ENCODE data around the gene SYNDIG1. TPM values are rescaled to one million over a fixed set of nuclear protein-coding genes. Genes with fewer than 3 reads are reported as not detected.

Gene SYNDIG1
- total RNA-seq, 4 donors from 2014 or later = 0.27 to 0.32 TPM; not detected in 2

DNA sequence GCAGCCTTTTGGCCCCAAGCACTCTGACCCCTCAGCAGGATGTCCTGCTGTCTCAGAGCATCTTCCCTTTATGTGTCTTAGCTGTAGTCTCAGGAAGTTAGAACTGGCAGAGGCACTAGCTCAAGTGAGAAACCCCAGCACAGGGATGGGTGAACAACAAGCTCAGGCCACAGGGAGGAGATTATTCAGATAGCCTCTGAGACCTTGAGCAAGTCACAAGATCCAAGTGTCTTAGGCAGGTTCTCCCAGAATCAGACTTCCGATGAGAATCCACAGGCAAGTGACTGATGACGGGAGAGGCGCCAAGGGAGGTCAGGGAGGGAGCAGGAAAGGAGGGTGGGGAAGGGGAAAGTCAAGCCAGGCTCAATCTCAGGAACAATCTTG is 13.0 kb upstream of the SYNDIG1 start:
- TF ChIP-seq, protein P1, sequence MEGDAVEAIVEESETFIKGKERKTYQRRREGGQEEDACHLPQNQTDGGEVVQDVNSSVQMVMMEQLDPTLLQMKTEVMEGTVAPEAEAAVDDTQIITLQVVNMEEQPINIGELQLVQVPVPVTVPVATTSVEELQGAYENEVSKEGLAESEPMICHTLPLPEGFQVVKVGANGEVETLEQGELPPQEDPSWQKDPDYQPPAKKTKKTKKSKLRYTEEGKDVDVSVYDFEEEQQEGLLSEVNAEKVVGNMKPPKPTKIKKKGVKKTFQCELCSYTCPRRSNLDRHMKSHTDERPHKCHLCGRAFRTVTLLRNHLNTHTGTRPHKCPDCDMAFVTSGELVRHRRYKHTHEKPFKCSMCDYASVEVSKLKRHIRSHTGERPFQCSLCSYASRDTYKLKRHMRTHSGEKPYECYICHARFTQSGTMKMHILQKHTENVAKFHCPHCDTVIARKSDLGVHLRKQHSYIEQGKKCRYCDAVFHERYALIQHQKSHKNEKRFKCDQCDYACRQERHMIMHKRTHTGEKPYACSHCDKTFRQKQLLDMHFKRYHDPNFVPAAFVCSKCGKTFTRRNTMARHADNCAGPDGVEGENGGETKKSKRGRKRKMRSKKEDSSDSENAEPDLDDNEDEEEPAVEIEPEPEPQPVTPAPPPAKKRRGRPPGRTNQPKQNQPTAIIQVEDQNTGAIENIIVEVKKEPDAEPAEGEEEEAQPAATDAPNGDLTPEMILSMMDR (IDR thresholded peaks at IDR 0.05) = no peak
- TF ChIP-seq EP300 (IDR thresholded peaks at IDR 0.05; ENCODE audit: low read depth) = no peak
- no peak for TF ChIP-seq POLR2AphosphoS5 (IDR thresholded peaks at IDR 0.05)
- no peak for TF ChIP-seq POLR2A (IDR thresholded peaks at IDR 0.05)
- Histone ChIP-seq H3K36me3 (no peaks in the 10 kb centered on the region), H3K27ac (no peak overlapping the region), H3K4me1 (no peaks in the 10 kb centered on the region), H3K9me3 (no peaks in the 10 kb centered on the region), H3K27me3 (peaks cover 22% of the 10 kb centered on the region), H3K4me3 (no peak overlapping the region)
- WGBS, 2 donors (ENCODE audit: low coverage in 1 of 2) = 83 to 89% methylated on average over 2 to 3 of the region's 3 CpGs
- in situ Hi-C loops (cut with MboI; ENCODE audit: low pct_ligation_motif_present in 1 of 4, low pct_unique_long_range_greater_than_20kb in 1 of 4, low sequenced_read_pairs in 3 of 4) (no loop called here), intact Hi-C loops (cut with DNase I; ENCODE audit: low total_unique reads) (no loop called here)
- DNase-seq = no peak

DNA sequence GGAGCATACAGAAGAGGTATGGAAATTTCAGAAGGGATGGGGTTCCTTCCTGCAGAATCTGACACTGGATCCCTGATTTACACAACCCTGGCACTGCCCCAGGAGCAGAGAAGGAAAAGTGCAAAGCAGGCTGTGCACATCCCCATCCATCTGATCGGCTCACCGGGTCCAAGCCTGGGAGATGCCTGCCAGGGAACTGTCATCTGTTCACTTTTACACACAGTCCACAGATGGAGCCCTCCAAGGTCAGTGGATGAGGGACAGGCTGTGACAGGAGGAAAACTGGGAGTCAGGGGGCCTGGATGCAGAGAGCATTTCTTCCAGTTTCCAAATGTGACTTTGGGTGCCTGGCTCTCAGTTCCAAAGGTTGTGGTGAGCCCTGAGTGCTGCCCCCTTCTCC is 11.0 kb upstream of the SYNDIG1 start:
- Histone ChIP-seq H3K27me3 (peaks cover 22% of the 10 kb centered on the region), H3K4me1 (no peaks in the 10 kb centered on the region), H3K4me3 (no peak overlapping the region), H3K36me3 (no peaks in the 10 kb centered on the region), H3K9me3 (no peaks in the 10 kb centered on the region), H3K27ac (no peak overlapping the region)
- 53% methylated on average over 2 of the region's 2 CpGs; no CpG with 5 or more reads in 1 of the 2 donors for WGBS, 2 donors (ENCODE audit: low coverage in 1 of 2)
- DNase-seq = no peak
- in situ Hi-C loops (cut with MboI; ENCODE audit: low pct_ligation_motif_present in 1 of 4, low pct_unique_long_range_greater_than_20kb in 1 of 4, low sequenced_read_pairs in 3 of 4) (no loop called here), intact Hi-C loops (cut with DNase I; ENCODE audit: low total_unique reads) (no loop called here)
- TF ChIP-seq EP300 (IDR thresholded peaks at IDR 0.05; ENCODE audit: low read depth) = no peak

DNA sequence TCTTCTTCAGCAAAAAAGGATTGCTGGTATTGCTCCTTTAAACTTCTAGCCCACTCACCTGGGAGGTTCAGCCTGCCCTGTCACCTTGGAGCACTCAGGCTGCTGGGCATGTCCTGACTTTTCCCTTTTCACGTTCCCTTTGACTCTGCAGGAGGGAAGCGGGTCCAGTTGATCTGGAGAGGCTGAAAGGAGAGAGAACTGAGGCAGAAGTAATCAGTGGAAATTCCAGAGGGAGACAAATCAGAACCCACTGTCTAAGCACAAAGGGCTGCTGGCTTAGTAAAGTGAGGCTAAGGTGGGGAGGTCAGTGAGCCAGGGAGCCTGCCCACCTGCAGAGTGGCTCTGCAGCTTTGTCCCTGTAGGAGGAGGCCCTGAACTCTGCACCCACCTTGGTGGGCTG is 9.7 kb upstream of the SYNDIG1 start:
- in situ Hi-C loops (cut with MboI; ENCODE audit: low pct_ligation_motif_present in 1 of 4, low pct_unique_long_range_greater_than_20kb in 1 of 4, low sequenced_read_pairs in 3 of 4) (no loop called here), intact Hi-C loops (cut with DNase I; ENCODE audit: low total_unique reads) (no loop called here)
- H3K4me1 ChIP-seq = no peaks in the 10 kb centered on the region

DNA sequence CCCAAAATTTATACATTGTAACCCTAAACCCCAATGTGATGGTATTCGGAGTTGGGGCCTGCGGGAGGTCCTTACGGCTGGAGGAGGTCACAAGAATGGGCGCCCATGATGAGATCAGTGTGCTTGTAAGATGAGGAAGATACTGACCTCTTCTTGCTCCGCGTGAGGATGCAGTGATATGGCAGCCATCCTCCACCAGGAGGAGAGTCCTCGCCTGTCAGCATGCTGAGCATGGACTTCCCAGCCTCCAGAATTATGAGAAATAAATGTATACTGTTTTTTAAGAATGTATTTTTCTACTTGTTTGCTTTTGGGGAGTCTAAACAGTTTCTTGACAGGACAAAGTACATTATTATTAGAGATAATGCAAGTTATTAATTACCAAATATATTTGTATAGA is 8.7 kb upstream of the SYNDIG1 start:
- no peaks in the 10 kb centered on the region for H3K9me3 ChIP-seq
- no peaks in the 10 kb centered on the region for H3K4me1 ChIP-seq
- H3K36me3 ChIP-seq = no peaks in the 10 kb centered on the region
- no peak overlapping the region for H3K27ac ChIP-seq
- intact Hi-C loops (cut with DNase I; ENCODE audit: low total_unique reads) (no loop called here), in situ Hi-C loops (cut with MboI; ENCODE audit: low pct_ligation_motif_present in 1 of 4, low pct_unique_long_range_greater_than_20kb in 1 of 4, low sequenced_read_pairs in 3 of 4) (no loop called here)
- TF ChIP-seq, protein P1 (IDR thresholded peaks at IDR 0.05) = no peak
- TF ChIP-seq EP300 (IDR thresholded peaks at IDR 0.05; ENCODE audit: low read depth) (no peak), POLR2A (IDR thresholded peaks at IDR 0.05) (no peak), POLR2AphosphoS5 (IDR thresholded peaks at IDR 0.05) (no peak)
- H3K4me3 ChIP-seq = no peak overlapping the region
- WGBS, 2 donors (ENCODE audit: low coverage in 1 of 2) = 90 to 94% methylated on average over 4 to 7 of the region's 7 CpGs
- no peak for DNase-seq
- peaks cover 12% of the 10 kb centered on the region for H3K27me3 ChIP-seq

More for the DNA sequence above, 9.7 kb upstream of the SYNDIG1 start:
- H3K4me3 ChIP-seq = no peak overlapping the region
- DNase-seq = no peak
- no peak overlapping the region for H3K27ac ChIP-seq
- WGBS, 2 donors (ENCODE audit: low coverage in 1 of 2) = 80 to 95% methylated on average over 1 to 2 of the region's 2 CpGs
- H3K9me3 ChIP-seq = no peaks in the 10 kb centered on the region
- no peaks in the 10 kb centered on the region for H3K36me3 ChIP-seq
- H3K27me3 ChIP-seq = peaks cover 21% of the 10 kb centered on the region
- no peak for TF ChIP-seq POLR2AphosphoS5 (IDR thresholded peaks at IDR 0.05)
- no peak for TF ChIP-seq POLR2A (IDR thresholded peaks at IDR 0.05)
- TF ChIP-seq EP300 (IDR thresholded peaks at IDR 0.05; ENCODE audit: low read depth) = no peak
- TF ChIP-seq, protein P1 (IDR thresholded peaks at IDR 0.05) = no peak

DNA sequence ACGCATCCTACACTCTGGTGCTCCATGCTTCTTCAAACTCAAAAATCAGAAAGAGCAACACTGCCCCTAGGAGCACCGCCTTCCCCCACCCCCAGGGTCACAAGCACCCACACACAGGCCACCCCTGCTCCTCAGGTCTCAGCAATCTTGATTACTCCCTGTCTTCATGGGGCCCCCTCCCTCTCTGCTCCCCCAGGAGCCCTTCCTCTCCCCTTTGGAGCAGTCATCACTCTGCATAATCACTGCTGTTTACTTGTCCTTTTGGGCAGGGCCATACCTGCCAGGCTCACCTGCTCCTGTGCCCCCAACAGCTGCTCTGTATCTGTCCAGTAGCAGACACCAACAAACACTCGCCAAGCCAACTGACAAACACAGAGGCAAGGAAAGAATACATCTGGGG is 7.6 kb upstream of the SYNDIG1 start:
- H3K27ac ChIP-seq = no peak overlapping the region
- no peaks in the 10 kb centered on the region for H3K36me3 ChIP-seq
- WGBS, 2 donors (ENCODE audit: low coverage in 1 of 2) = 80 to 88% methylated on average over 2 to 3 of the region's 3 CpGs
- TF ChIP-seq EP300 (IDR thresholded peaks at IDR 0.05; ENCODE audit: low read depth) (no peak), POLR2AphosphoS5 (IDR thresholded peaks at IDR 0.05) (no peak), POLR2A (IDR thresholded peaks at IDR 0.05) (no peak)
- TF ChIP-seq, protein P1 (IDR thresholded peaks at IDR 0.05) = no peak
- peaks cover 9% of the 10 kb centered on the region for H3K27me3 ChIP-seq
- in situ Hi-C loops (cut with MboI; ENCODE audit: low pct_ligation_motif_present in 1 of 4, low pct_unique_long_range_greater_than_20kb in 1 of 4, low sequenced_read_pairs in 3 of 4) (no loop called here), intact Hi-C loops (cut with DNase I; ENCODE audit: low total_unique reads) (no loop called here)
- H3K4me1 ChIP-seq = no peaks in the 10 kb centered on the region
- H3K4me3 ChIP-seq = no peak overlapping the region
- DNase-seq = no peak
- no peaks in the 10 kb centered on the region for H3K9me3 ChIP-seq

All from transverse colon (tissue), 4 donors.